Activated naive CD4-positive, alpha-beta T cell treated with anti-CD3 and anti-CD28 coated beads for 36 hours (primary cell): ENCODE results near the gene RBM15B. TPM values are rescaled to one million over a fixed set of nuclear protein-coding genes. Genes with fewer than 3 reads are reported as not detected.

ENCODE experiments used
- CTCF ChIA-PET: fragments of 350-600 bp; sonication (Branson Sonifier 250); formaldehyde crosslinking; loops from one replicate; lab custom pipeline; 2021; ENCODE audit warnings: antibody characterized with exemption; lab: Charles Lee
- DNase-seq: peaks from one replicate; pipeline ENCODE4 v3.0.0-alpha.2; 2020
- H3K27ac Mint-ChIP-seq: one replicate; pipeline ENCODE4 v1.8.0; 2021; ENCODE audit warnings: mild to moderate bottlenecking, mixed read lengths
- H3K27me3 Mint-ChIP-seq: one replicate; pipeline ENCODE4 v1.8.0; 2021; ENCODE audit warnings: low read depth, mixed read lengths
- H3K36me3 Mint-ChIP-seq: one replicate; pipeline ENCODE4 v1.8.0; 2021; ENCODE audit warnings: low read depth, mixed read lengths
- H3K4me1 Mint-ChIP-seq: one replicate; pipeline ENCODE4 v1.8.0; 2021; ENCODE audit warnings: low read depth, mixed read lengths
- H3K4me3 Mint-ChIP-seq: one replicate; pipeline ENCODE4 v1.8.0; 2021; ENCODE audit warnings: mild to moderate bottlenecking, moderate library complexity, mixed read lengths
- H3K9me3 Mint-ChIP-seq: one replicate; pipeline ENCODE4 v1.8.0; 2021; ENCODE audit warnings: mixed read lengths
- intact Hi-C: fragments of 100-400 bp; cut with micrococcal nuclease; formaldehyde crosslinking; loops from one replicate; pipeline ENCODE4 v1.15.1; 2023
- total RNA-seq, 2 experiments: library from RNA; stranded (reverse); gene quantifications; one replicate each; pipeline ENCODE4 v1.2.3, GENCODE V29; 2021

RBM15B gene, protein sequence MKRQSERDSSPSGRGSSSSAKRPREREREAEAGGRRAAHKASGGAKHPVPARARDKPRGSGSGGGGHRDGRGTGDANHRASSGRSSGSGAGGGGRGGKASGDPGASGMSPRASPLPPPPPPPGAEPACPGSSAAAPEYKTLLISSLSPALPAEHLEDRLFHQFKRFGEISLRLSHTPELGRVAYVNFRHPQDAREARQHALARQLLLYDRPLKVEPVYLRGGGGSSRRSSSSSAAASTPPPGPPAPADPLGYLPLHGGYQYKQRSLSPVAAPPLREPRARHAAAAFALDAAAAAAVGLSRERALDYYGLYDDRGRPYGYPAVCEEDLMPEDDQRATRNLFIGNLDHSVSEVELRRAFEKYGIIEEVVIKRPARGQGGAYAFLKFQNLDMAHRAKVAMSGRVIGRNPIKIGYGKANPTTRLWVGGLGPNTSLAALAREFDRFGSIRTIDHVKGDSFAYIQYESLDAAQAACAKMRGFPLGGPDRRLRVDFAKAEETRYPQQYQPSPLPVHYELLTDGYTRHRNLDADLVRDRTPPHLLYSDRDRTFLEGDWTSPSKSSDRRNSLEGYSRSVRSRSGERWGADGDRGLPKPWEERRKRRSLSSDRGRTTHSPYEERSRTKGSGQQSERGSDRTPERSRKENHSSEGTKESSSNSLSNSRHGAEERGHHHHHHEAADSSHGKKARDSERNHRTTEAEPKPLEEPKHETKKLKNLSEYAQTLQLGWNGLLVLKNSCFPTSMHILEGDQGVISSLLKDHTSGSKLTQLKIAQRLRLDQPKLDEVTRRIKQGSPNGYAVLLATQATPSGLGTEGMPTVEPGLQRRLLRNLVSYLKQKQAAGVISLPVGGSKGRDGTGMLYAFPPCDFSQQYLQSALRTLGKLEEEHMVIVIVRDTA
- total RNA-seq, result 10 to 100 TPM; 12.8 to 13.5 TPM

DNA sequence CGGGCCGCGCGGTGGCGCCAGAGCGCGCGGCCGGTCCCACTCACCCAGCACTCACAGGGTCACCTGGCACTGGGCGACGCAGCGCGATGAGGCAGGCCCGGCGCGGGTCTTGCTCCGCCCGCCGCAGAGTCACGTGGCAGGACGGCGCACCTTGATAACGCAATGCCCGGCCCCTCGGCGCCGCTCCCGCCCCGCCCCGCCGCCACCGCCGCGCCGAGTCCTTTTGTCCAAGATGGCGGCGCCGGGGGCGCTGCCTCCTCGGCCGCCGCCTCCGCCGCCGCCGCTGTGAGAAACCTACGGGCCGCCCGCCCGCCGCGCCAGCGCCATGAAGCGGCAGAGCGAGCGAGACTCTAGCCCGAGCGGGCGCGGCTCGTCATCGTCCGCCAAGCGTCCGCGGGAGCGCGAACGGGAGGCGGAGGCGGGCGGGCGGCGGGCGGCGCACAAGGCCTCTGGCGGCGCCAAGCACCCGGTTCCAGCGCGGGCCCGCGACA lies at the start of gene RBM15B:
TSS of gene RBM15B (plus strand) at position 211 of the 491 bp plus-strand sequence. CDS start at position 326, 115 bp downstream.
- Mint-ChIP-seq H3K36me3 (peaks cover 46% of the 10 kb centered on the region), H3K27ac (peak within 1 kb of the TSS; percentile 85), H3K9me3 (no peaks in the 10 kb centered on the region), H3K4me3 (peak within 1 kb of the TSS; percentile 81), H3K27me3 (no peaks in the 10 kb centered on the region), H3K4me1 (peaks cover 77% of the 10 kb centered on the region)
- intact Hi-C loops, result loop anchor here (1.0 to 10.0 kb wide), 7 partner anchors 43 to 775 kb away; partner anchors contain the start of genes ABHD14A, ABHD14B and RRP9
- CTCF ChIA-PET, result interaction anchor here (1.0 to 2.8 kb wide), 3 partner anchors 30 to 774 kb away, joined by 3 to 13 read pairs (median 4); partner anchors contain the start of gene MAPKAPK3
- peak; percentile 98 for DNase-seq

DNA sequence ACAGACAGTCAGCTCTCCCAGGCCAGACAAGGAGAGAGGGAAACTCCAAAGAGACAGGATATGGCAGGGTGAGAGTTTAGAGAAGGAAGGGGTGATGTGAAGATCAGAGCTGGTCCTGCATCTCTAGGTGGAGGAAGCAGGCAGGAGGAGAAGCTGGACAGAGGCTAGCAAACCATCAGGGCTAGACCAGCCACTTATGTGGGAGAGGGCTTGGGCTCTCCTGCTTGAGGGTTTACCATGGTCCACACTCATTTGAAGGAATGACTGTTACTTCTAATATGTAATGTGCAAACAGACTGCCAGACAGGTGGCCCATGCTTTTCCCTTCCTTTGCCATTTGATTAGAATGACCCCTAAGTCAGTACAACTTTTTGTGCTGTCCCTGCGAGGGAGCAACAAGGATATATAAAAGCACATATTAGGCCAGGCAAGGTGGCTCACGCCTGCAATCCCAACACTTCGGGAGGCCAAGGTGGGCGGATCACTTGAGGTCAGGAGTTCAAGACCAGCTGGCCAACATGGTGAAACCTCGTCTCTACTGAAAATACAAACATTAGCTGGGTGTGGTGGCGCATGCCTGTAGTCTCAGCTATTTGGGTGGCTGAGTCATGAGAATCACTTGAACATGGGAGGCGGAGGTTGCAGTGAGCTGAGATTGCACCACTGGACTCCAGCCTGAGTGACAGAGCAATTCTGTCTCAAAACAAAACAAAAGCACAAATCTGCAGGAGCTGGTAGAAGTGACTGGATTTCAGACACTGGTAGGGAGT lies 47.0 kb upstream of the RBM15B start:
- CTCF ChIA-PET, result no interaction called here
- Mint-ChIP-seq H3K4me3 (no peak overlapping the region), H3K9me3 (peaks cover 1% of the 10 kb centered on the region), H3K27me3 (no peaks in the 10 kb centered on the region), H3K36me3 (no peaks in the 10 kb centered on the region), H3K27ac (no peak overlapping the region), H3K4me1 (no peaks in the 10 kb centered on the region)
- DNase-seq, result no peak
- intact Hi-C loops, result no loop called here

DNA sequence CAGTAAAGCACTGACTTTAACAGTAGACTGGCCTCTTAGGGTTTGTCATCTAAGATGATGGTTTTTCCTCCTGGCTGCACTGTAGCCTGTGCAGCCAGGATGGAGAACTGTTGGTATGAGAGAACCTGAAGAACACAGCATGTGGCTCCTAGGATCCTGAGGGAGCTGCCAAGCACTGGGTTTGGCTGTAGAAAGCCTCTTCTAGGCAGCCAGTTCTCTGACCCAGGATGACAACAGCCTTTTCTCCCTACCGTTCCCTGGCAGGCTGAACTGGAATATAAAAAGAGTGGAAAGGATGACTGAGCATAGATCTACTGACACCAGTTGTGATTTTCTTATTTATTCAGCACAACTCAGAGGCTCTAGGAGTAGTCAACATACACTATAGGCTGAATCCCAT lies 40.3 kb upstream of the RBM15B start:
- no peak overlapping the region for H3K27ac Mint-ChIP-seq
- intact Hi-C loops, result no loop called here
- H3K4me3 Mint-ChIP-seq, result no peak overlapping the region
- peaks cover 1% of the 10 kb centered on the region for H3K9me3 Mint-ChIP-seq
- H3K27me3 Mint-ChIP-seq, result no peaks in the 10 kb centered on the region
- CTCF ChIA-PET, result interaction anchor here (1.3 kb wide), 1 partner anchor 8 kb away, joined by 3 read pairs; no protein-coding TSS in a partner anchor
- H3K36me3 Mint-ChIP-seq, result no peaks in the 10 kb centered on the region
- no peaks in the 10 kb centered on the region for H3K4me1 Mint-ChIP-seq
- no peak for DNase-seq

- no peak for DNase-seq
- CTCF ChIA-PET, result no interaction called here
- no peaks in the 10 kb centered on the region for H3K36me3 Mint-ChIP-seq
- no peak overlapping the region for H3K4me3 Mint-ChIP-seq
- no peaks in the 10 kb centered on the region for H3K27me3 Mint-ChIP-seq
- H3K9me3 Mint-ChIP-seq, result no peaks in the 10 kb centered on the region
- H3K4me1 Mint-ChIP-seq, result no peaks in the 10 kb centered on the region
- H3K27ac Mint-ChIP-seq, result no peak overlapping the region
- intact Hi-C loops, result no loop called here
Measured at GRCh38 chr3:51353131-51353530, 38.0 kb upstream of the RBM15B start.

DNA sequence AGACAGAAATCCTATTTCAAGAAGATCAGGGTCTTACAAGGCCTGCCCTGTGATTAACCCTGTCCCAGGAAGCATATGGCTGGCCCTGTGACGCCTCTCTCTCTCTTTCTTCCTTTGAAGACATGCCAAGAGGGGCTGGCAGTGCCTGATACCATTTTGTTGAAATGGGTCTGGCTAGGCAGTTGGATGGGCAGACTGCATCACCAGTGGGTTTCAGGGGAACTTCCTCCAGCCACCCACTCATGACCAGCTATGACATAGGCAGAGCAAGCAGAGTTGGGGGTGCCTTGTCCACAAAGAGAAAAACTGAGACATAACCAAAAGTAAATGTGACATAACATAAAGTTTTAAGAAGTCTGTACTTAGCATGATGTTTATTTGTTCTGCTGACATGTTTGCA lies 37.4 kb upstream of the RBM15B start:
- intact Hi-C loops, result no loop called here
- no peaks in the 10 kb centered on the region for H3K27me3 Mint-ChIP-seq
- no peaks in the 10 kb centered on the region for H3K9me3 Mint-ChIP-seq
- H3K4me1 Mint-ChIP-seq, result no peaks in the 10 kb centered on the region
- CTCF ChIA-PET, result no interaction called here
- no peaks in the 10 kb centered on the region for H3K36me3 Mint-ChIP-seq
- H3K27ac Mint-ChIP-seq, result no peak overlapping the region
- no peak for DNase-seq
- H3K4me3 Mint-ChIP-seq, result no peak overlapping the region

GRCh38 chr3:51354172-51354571 lies 36.9 kb upstream of the RBM15B start:
- Mint-ChIP-seq H3K9me3 (no peaks in the 10 kb centered on the region), H3K4me3 (no peak overlapping the region), H3K27ac (no peak overlapping the region), H3K36me3 (no peaks in the 10 kb centered on the region), H3K27me3 (no peaks in the 10 kb centered on the region), H3K4me1 (no peaks in the 10 kb centered on the region)
- no peak for DNase-seq
- CTCF ChIA-PET, result no interaction called here
- intact Hi-C loops, result no loop called here

- CTCF ChIA-PET, result interaction anchor here (0.9 kb wide), 1 partner anchor 385 kb away, joined by 5 read pairs; no protein-coding TSS in a partner anchor
Measured at GRCh38 chr3:51354731-51355615, 36.1 kb upstream of the RBM15B start.

DNA sequence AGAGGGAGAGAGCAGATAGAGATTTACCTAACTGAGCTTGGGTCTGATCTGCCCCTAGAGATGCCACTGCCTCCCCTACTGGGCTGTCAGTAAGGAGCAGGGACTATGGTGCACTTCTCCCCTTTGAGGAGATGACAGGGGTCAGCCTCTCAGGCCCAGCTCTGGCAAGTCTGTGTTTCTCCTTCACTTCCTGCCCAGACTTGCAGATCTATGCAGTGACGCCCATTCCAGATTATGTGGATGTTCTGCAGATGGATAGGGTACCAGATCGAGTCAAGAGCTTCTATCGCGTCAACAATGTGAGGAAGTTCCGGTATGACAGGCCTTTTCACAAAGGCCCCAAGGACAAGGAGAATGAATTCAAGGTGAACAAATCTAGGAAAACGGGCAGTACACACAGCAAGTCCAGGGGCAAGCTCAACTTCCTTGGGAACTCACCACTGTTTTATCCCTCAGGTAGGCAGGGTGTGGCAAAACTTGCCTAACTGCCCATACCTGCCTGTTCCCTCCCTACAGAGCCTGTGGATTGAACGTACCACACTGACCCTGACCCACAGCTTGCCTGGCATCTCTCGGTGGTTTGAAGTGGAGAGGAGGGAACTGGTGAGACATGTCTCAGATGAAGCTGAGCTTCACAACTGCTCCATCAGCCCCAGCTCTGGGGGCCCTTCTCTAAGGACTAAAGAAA lies 35.0 kb upstream of the RBM15B start:
- H3K36me3 Mint-ChIP-seq, result no peaks in the 10 kb centered on the region
- H3K27me3 Mint-ChIP-seq, result no peaks in the 10 kb centered on the region
- H3K4me3 Mint-ChIP-seq, result no peak overlapping the region
- CTCF ChIA-PET, result interaction anchor here (0.9 to 1.8 kb wide), 2 partner anchors 13 to 386 kb away, joined by 4 to 5 read pairs; no protein-coding TSS in a partner anchor
- H3K27ac Mint-ChIP-seq, result no peak overlapping the region
- H3K4me1 Mint-ChIP-seq, result no peaks in the 10 kb centered on the region
- DNase-seq, result no peak
- H3K9me3 Mint-ChIP-seq, result no peaks in the 10 kb centered on the region
- intact Hi-C loops, result no loop called here

More at GRCh38 chr3:51354731-51355615, 36.1 kb upstream of the RBM15B start:
- Mint-ChIP-seq H3K4me3 (no peak overlapping the region), H3K4me1 (no peaks in the 10 kb centered on the region), H3K27me3 (no peaks in the 10 kb centered on the region), H3K27ac (no peak overlapping the region), H3K9me3 (no peaks in the 10 kb centered on the region), H3K36me3 (no peaks in the 10 kb centered on the region)
- intact Hi-C loops, result no loop called here
- DNase-seq, result no peak

- intact Hi-C loops, result no loop called here
- no peaks in the 10 kb centered on the region for H3K36me3 Mint-ChIP-seq
- no peaks in the 10 kb centered on the region for H3K4me1 Mint-ChIP-seq
- no peak overlapping the region for H3K27ac Mint-ChIP-seq
- no peaks in the 10 kb centered on the region for H3K9me3 Mint-ChIP-seq
- CTCF ChIA-PET, result interaction anchor here (1.4 to 1.8 kb wide), 2 partner anchors 12 to 14 kb away, joined by 4 read pairs; no protein-coding TSS in a partner anchor
- DNase-seq, result no peak
- H3K27me3 Mint-ChIP-seq, result no peaks in the 10 kb centered on the region
- no peak overlapping the region for H3K4me3 Mint-ChIP-seq
Measured at GRCh38 chr3:51357856-51358255, 33.2 kb upstream of the RBM15B start.

- Mint-ChIP-seq H3K9me3 (no peaks in the 10 kb centered on the region), H3K4me3 (no peak overlapping the region), H3K36me3 (no peaks in the 10 kb centered on the region), H3K4me1 (no peaks in the 10 kb centered on the region), H3K27me3 (no peaks in the 10 kb centered on the region), H3K27ac (no peak overlapping the region)
- intact Hi-C loops, result no loop called here
- no peak for DNase-seq
- CTCF ChIA-PET, result interaction anchor here (1.5 kb wide), 1 partner anchor 9 kb away, joined by 3 read pairs; no protein-coding TSS in a partner anchor
Measured at GRCh38 chr3:51358981-51359380, 32.1 kb upstream of the RBM15B start.
